ENCODE results near the gene PRPSAP1. TPM values are rescaled to one million over a fixed set of nuclear protein-coding genes. Genes with fewer than 3 reads are reported as not detected.

Gene PRPSAP1
- total RNA-seq, 1 experiment from 2014 or later = 99.6 TPM

GRCh38 chr17:76345377-76345974 is 8.2 kb downstream of the PRPSAP1 start:
- Histone ChIP-seq H3K27ac (ENCODE audit: low read length) (no peak overlapping the region), H3K4me3 (ENCODE audit: low read depth in 2 of 2, low read length in 2 of 2) (no peak overlapping the region), H3K9me3 (ENCODE audit: control insufficient read depth, insufficient read depth, low read depth, low read length) (no peaks in the 10 kb centered on the region), H3K4me1 (ENCODE audit: control insufficient read depth, insufficient read depth, low read length) (no peaks in the 10 kb centered on the region), H3K36me3 (ENCODE audit: control insufficient read depth, insufficient read depth, low read length) (no peaks in the 10 kb centered on the region), H3K27me3 (ENCODE audit: control insufficient read depth, insufficient read depth, low read length) (no peaks in the 10 kb centered on the region)
- no peak for ATAC-seq
- DNase-seq (ENCODE audit: low read depth, low spot score) = no peak
- no peak for TF ChIP-seq TCF7L2 (IDR thresholded peaks at IDR 0.05; ENCODE audit: low read depth, low read length)
- TF ChIP-seq REST (IDR thresholded peaks at IDR 0.05; ENCODE audit: insufficient read depth in 1 of 2, low read depth in 2 of 2, low read length in 1 of 2) = no peak
- TF ChIP-seq SIN3A (IDR thresholded peaks at IDR 0.05; ENCODE audit: borderline replicate concordance, insufficient read depth, low read depth, low read length) = no peak
- TF ChIP-seq, protein P1, sequence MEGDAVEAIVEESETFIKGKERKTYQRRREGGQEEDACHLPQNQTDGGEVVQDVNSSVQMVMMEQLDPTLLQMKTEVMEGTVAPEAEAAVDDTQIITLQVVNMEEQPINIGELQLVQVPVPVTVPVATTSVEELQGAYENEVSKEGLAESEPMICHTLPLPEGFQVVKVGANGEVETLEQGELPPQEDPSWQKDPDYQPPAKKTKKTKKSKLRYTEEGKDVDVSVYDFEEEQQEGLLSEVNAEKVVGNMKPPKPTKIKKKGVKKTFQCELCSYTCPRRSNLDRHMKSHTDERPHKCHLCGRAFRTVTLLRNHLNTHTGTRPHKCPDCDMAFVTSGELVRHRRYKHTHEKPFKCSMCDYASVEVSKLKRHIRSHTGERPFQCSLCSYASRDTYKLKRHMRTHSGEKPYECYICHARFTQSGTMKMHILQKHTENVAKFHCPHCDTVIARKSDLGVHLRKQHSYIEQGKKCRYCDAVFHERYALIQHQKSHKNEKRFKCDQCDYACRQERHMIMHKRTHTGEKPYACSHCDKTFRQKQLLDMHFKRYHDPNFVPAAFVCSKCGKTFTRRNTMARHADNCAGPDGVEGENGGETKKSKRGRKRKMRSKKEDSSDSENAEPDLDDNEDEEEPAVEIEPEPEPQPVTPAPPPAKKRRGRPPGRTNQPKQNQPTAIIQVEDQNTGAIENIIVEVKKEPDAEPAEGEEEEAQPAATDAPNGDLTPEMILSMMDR (IDR thresholded peaks at IDR 0.05) = no peak
- no peak for TF ChIP-seq POLR2AphosphoS5 (IDR thresholded peaks at IDR 0.05; ENCODE audit: low read depth, low read length)
- intact Hi-C loops (cut with micrococcal nuclease; ENCODE audit: unreplicated experiment) = no loop called here
- BruUV-seq (replicated peaks) = no TSS peak
- ChIA-PET CTCF (interaction anchor here (0.5 to 1.0 kb wide), 3 partner anchors 21 to 66 kb away, joined by 3 to 9 read pairs (median 5); no protein-coding TSS in a partner anchor), POLR2A (no interaction called here)
- in situ Hi-C loops (cut with HindIII; ENCODE audit: low pct_unique_long_range_greater_than_20kb, low sequenced_read_pairs) = no loop called here

DNA sequence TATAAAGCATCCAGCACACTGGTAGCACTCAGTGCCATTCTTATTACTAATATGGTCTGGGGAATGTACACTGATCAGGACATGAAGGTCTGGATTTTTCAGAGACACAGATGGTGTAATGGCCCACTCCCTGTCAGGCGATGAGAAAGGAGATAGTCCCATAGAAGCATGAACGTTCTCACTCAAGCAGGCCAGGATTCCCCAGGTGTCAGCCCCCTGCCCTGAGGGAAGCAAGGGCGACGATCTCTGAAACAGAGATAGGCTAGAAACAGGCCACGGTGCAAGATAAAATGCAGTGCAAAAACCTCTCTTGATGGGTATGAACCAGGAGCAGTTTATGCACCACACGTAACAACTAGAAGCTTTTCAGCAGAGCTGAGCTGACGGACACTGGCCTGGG is 10.6 kb downstream of the PRPSAP1 start:
- ATAC-seq (no peak), DNase-seq (ENCODE audit: low read depth, low spot score) (no peak)
- in situ Hi-C loops (cut with HindIII; ENCODE audit: low pct_unique_long_range_greater_than_20kb, low sequenced_read_pairs) = no loop called here
- no peaks in the 10 kb centered on the region for H3K4me1 ChIP-seq (ENCODE audit: control insufficient read depth, insufficient read depth, low read length)
- H3K4me3 ChIP-seq (ENCODE audit: low read depth in 2 of 2, low read length in 2 of 2) = no peak overlapping the region
- H3K27ac ChIP-seq (ENCODE audit: low read length) = no peak overlapping the region
- no TSS peak for BruUV-seq (replicated peaks)
- TF ChIP-seq TCF7L2 (IDR thresholded peaks at IDR 0.05; ENCODE audit: low read depth, low read length) = no peak
- TF ChIP-seq SIN3A (IDR thresholded peaks at IDR 0.05; ENCODE audit: borderline replicate concordance, insufficient read depth, low read depth, low read length) = no peak
- TF ChIP-seq, protein P1 (IDR thresholded peaks at IDR 0.05) = no peak
- no peak for TF ChIP-seq POLR2AphosphoS5 (IDR thresholded peaks at IDR 0.05; ENCODE audit: low read depth, low read length)
- no peak for TF ChIP-seq REST (IDR thresholded peaks at IDR 0.05; ENCODE audit: insufficient read depth in 1 of 2, low read depth in 2 of 2, low read length in 1 of 2)
- ChIA-PET CTCF (interaction anchor here (0.5 kb wide), 1 partner anchor 47 kb away, joined by 5 read pairs; no protein-coding TSS in a partner anchor), POLR2A (no interaction called here)
- H3K36me3 ChIP-seq (ENCODE audit: control insufficient read depth, insufficient read depth, low read length) = no peaks in the 10 kb centered on the region
- no peaks in the 10 kb centered on the region for H3K9me3 ChIP-seq (ENCODE audit: control insufficient read depth, insufficient read depth, low read depth, low read length)
- H3K27me3 ChIP-seq (ENCODE audit: control insufficient read depth, insufficient read depth, low read length) = no peaks in the 10 kb centered on the region
- intact Hi-C loops (cut with micrococcal nuclease; ENCODE audit: unreplicated experiment) = no loop called here
